ENCODE results near the gene UMODL1.

The UMODL1 gene

GRCh38 chr21:42125571-42126544 is 54.7 kb downstream of the UMODL1 start:
- peak; percentile 55 for ATAC-seq
- TF ChIP-seq GLIS3 (CRISPR knock-in tag; IDR thresholded peaks at IDR 0.05): no peak
- TF ChIP-seq TOX (CRISPR knock-in tag; IDR thresholded peaks at IDR 0.05; ENCODE audit: borderline replicate concordance): no peak
- no peak for TF ChIP-seq CSDC2 (CRISPR knock-in tag; IDR thresholded peaks at IDR 0.05)
- TF ChIP-seq ARNTL (CRISPR knock-in tag; IDR thresholded peaks at IDR 0.05; ENCODE audit: borderline replicate concordance, low read depth): no peak
- TF ChIP-seq ZFP30 (CRISPR knock-in tag; IDR thresholded peaks at IDR 0.05): no peak
- no peak for TF ChIP-seq POU6F1 (CRISPR knock-in tag; IDR thresholded peaks at IDR 0.05; ENCODE audit: borderline replicate concordance, low read depth)
- TF ChIP-seq, protein P1, sequence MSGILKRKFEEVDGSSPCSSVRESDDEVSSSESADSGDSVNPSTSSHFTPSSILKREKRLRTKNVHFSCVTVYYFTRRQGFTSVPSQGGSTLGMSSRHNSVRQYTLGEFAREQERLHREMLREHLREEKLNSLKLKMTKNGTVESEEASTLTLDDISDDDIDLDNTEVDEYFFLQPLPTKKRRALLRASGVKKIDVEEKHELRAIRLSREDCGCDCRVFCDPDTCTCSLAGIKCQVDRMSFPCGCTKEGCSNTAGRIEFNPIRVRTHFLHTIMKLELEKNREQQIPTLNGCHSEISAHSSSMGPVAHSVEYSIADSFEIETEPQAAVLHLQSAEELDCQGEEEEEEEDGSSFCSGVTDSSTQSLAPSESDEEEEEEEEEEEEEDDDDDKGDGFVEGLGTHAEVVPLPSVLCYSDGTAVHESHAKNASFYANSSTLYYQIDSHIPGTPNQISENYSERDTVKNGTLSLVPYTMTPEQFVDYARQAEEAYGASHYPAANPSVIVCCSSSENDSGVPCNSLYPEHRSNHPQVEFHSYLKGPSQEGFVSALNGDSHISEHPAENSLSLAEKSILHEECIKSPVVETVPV (CRISPR knock-in tag; IDR thresholded peaks at IDR 0.05): no peak
- no peak for TF ChIP-seq TSHZ2 (CRISPR knock-in tag; IDR thresholded peaks at IDR 0.05)
- TF ChIP-seq, protein P2, sequence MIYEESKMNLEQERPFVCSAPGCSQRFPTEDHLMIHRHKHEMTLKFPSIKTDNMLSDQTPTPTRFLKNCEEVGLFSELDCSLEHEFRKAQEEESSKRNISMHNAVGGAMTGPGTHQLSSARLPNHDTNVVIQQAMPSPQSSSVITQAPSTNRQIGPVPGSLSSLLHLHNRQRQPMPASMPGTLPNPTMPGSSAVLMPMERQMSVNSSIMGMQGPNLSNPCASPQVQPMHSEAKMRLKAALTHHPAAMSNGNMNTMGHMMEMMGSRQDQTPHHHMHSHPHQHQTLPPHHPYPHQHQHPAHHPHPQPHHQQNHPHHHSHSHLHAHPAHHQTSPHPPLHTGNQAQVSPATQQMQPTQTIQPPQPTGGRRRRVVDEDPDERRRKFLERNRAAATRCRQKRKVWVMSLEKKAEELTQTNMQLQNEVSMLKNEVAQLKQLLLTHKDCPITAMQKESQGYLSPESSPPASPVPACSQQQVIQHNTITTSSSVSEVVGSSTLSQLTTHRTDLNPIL (CRISPR knock-in tag; IDR thresholded peaks at IDR 0.05; ENCODE audit: low read depth): no peak
- no peak for TF ChIP-seq ZNF70 (CRISPR knock-in tag; IDR thresholded peaks at IDR 0.05)
- TF ChIP-seq, protein P3, sequence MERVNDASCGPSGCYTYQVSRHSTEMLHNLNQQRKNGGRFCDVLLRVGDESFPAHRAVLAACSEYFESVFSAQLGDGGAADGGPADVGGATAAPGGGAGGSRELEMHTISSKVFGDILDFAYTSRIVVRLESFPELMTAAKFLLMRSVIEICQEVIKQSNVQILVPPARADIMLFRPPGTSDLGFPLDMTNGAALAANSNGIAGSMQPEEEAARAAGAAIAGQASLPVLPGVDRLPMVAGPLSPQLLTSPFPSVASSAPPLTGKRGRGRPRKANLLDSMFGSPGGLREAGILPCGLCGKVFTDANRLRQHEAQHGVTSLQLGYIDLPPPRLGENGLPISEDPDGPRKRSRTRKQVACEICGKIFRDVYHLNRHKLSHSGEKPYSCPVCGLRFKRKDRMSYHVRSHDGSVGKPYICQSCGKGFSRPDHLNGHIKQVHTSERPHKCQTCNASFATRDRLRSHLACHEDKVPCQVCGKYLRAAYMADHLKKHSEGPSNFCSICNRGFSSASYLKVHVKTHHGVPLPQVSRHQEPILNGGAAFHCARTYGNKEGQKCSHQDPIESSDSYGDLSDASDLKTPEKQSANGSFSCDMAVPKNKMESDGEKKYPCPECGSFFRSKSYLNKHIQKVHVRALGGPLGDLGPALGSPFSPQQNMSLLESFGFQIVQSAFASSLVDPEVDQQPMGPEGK (CRISPR knock-in tag; IDR thresholded peaks at IDR 0.05; ENCODE audit: borderline replicate concordance): no peak
- TF ChIP-seq PPARA (CRISPR knock-in tag; IDR thresholded peaks at IDR 0.05; ENCODE audit: borderline replicate concordance): no peak
- TF ChIP-seq ISL1 (CRISPR knock-in tag; IDR thresholded peaks at IDR 0.05): no peak
- no peak for TF ChIP-seq ZNF8 (CRISPR knock-in tag; IDR thresholded peaks at IDR 0.05)
- no peak for TF ChIP-seq ZC3H10 (CRISPR knock-in tag; IDR thresholded peaks at IDR 0.05)

DNA sequence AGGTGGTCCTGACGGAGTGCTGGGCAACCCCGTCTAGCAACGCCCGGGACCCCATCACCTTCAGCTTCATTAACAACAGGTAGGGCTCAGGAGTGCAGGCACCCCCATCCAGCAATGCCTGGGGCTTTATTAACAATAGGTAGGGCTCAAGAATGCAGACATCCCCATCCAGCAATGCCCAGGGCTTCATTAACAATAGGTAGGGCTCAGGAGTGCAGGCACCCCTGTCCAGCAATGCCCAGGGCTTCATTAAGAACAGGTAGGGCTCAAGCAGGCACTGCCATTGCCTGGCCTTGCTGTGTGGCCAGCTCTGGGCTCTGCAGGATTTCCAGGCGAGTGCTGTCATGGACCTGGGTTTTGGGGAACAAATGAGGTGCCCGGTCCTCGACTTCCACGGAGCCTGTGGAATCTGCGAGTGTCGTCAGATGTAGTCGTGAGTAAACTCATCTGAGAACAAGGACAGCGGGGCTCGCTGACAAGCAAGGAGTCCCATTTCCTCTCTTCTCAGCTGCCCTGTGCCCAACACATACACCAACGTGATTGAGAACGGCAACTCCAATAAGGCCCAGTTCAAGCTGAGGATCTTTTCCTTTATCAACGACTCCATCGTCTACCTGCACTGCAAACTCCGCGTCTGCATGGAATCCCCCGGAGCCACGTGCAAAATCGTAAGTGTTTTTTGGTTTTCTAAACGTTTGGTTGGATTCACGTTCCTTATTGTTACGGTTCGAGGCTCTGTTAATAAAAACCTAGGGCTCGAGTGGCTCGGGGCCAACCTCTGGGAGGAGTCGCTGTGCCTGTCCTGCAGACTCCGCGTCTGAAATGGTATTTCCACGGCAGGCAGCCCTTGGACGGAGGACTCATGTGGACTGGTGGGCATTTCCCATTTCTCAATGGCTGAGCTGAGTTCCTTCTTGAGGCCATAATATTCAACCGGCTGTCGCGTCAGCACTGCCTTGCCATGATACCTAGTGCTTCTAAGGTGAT is 56.3 kb downstream of the UMODL1 start:
- TF ChIP-seq SNAI2 (CRISPR knock-in tag; IDR thresholded peaks at IDR 0.05): no peak
- no peak for TF ChIP-seq TCF4 (CRISPR knock-in tag; IDR thresholded peaks at IDR 0.05; ENCODE audit: borderline replicate concordance)
- no peak for TF ChIP-seq POU6F1 (CRISPR knock-in tag; IDR thresholded peaks at IDR 0.05; ENCODE audit: borderline replicate concordance, low read depth)
- TF ChIP-seq BACH2 (CRISPR knock-in tag; IDR thresholded peaks at IDR 0.05; ENCODE audit: borderline replicate concordance): no peak
- TF ChIP-seq ZFP30 (CRISPR knock-in tag; IDR thresholded peaks at IDR 0.05): no peak
- TF ChIP-seq, protein P3 (CRISPR knock-in tag; IDR thresholded peaks at IDR 0.05; ENCODE audit: borderline replicate concordance): no peak
- TF ChIP-seq GLIS3 (CRISPR knock-in tag; IDR thresholded peaks at IDR 0.05): no peak
- TF ChIP-seq ARNTL (CRISPR knock-in tag; IDR thresholded peaks at IDR 0.05; ENCODE audit: borderline replicate concordance, low read depth): no peak
- TF ChIP-seq ZFP3 (CRISPR knock-in tag; IDR thresholded peaks at IDR 0.05): no peak
- no peak for TF ChIP-seq ISL1 (CRISPR knock-in tag; IDR thresholded peaks at IDR 0.05)
- no peak for TF ChIP-seq ZNF70 (CRISPR knock-in tag; IDR thresholded peaks at IDR 0.05)
- TF ChIP-seq ZNF565 (CRISPR knock-in tag; conservative IDR thresholded peaks at IDR 0.05; ENCODE audit: low read depth): no peak
- TF ChIP-seq, protein P1 (CRISPR knock-in tag; IDR thresholded peaks at IDR 0.05): no peak
- ATAC-seq: no peak
